ENCODE results near the gene SLC7A6. TPM values are rescaled to one million over a fixed set of nuclear protein-coding genes. Genes with fewer than 3 reads are reported as not detected.
A peak's percentile ranks its signal among the peaks of the same experiment; 100 is the strongest.

The SLC7A6 gene
- polyA plus RNA-seq, 3 donors, result 4.3 to 47.7 (median 5.5) TPM

DNA sequence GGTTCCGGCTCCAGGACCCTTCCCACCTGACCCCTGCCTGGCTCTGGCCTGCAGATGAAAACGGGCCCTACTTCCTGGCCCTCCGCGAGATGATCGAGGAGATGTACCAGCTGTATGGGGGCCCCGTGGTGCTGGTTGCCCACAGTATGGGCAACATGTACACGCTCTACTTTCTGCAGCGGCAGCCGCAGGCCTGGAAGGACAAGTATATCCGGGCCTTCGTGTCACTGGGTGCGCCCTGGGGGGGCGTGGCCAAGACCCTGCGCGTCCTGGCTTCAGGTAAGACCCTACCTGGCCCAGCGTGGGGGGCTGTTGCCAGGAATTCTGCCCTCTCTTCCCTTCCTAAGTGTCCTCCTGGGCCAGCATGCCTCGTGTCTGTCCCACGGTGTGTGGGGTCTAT lies 8.6 kb upstream of the SLC7A6 start:
- TF ChIP-seq, protein P1, sequence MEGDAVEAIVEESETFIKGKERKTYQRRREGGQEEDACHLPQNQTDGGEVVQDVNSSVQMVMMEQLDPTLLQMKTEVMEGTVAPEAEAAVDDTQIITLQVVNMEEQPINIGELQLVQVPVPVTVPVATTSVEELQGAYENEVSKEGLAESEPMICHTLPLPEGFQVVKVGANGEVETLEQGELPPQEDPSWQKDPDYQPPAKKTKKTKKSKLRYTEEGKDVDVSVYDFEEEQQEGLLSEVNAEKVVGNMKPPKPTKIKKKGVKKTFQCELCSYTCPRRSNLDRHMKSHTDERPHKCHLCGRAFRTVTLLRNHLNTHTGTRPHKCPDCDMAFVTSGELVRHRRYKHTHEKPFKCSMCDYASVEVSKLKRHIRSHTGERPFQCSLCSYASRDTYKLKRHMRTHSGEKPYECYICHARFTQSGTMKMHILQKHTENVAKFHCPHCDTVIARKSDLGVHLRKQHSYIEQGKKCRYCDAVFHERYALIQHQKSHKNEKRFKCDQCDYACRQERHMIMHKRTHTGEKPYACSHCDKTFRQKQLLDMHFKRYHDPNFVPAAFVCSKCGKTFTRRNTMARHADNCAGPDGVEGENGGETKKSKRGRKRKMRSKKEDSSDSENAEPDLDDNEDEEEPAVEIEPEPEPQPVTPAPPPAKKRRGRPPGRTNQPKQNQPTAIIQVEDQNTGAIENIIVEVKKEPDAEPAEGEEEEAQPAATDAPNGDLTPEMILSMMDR (IDR thresholded peaks at IDR 0.05), result no peak
- peaks cover 23% of the 10 kb centered on the region for H3K4me1 Mint-ChIP-seq
- no peaks in the 10 kb centered on the region for H3K9me3 Mint-ChIP-seq

DNA sequence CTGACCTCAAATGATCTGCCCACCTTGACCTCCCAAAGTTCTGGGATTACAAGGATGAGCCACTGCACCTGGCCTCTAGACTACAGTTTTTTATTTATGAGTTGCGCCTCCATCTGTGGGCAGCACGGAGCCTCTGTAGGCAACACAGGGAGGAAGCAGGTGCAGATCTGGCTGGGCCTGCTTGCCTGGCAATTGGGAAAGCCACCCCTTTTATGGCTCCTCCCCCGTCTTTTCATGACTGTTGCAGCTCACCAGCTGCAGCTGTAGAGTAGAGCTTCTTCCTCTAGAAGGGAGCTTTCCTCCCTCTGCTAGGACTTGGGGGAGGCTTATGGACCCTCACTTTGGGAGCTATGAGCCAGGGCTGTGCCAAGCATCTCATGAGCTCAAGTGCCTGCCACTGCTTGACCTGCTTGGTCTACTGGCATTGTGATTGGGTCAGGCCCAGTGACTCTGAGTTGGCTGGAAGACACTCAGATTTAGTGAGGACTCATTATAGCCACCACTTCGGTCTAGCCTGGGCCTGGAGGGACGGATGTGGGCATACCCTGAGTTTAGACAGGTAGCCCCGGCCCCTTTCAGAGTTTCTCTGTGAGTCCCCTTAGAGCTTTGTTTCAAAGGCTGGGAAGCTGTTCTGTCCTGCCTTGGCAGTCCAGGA lies 6.9 kb upstream of the SLC7A6 start:
- Mint-ChIP-seq H3K27ac (peak overlapping the region; percentile 72 to 96 (median 93)), H3K4me1 (peaks cover 25% of the 10 kb centered on the region), H3K9me3 (no peaks in the 10 kb centered on the region), H3K36me3 (peaks cover 50 to 73% of the 10 kb centered on the region in 2 donors), H3K27me3 (ENCODE audit: low read depth in 3 of 3) (peaks cover 0 to 2% (median 0%) of the 10 kb centered on the region in 3 donors), H3K4me3 (peak overlapping the region; percentile 6 to 83)
- TF ChIP-seq, protein P1 (IDR thresholded peaks at IDR 0.05), result no peak
- H3K4me2 ChIP-seq (replicated peaks; ENCODE audit: extremely low read depth, low read length, poor library complexity, severe bottlenecking), result peak overlapping the region; percentile 60
- no peaks in the 10 kb centered on the region for H3K27me3 ChIP-seq (ENCODE audit: control insufficient read depth in 2 of 2, insufficient read depth in 2 of 2, low read length in 2 of 2)
- peaks cover 21% of the 10 kb centered on the region for H4K20me1 ChIP-seq (ENCODE audit: insufficient read depth, low read length)
- H3K27ac ChIP-seq (ENCODE audit: low read depth in 1 of 2, low read length in 2 of 2), result peak overlapping the region; percentile 71 to 81
- no peaks in the 10 kb centered on the region for H3K9me3 ChIP-seq (replicated peaks in 1 of 2; ENCODE audit: control insufficient read depth in 1 of 2, insufficient read depth in 1 of 2, low read length in 2 of 2)
- peak overlapping the region; percentile 49 for H3K9ac ChIP-seq (ENCODE audit: insufficient read depth, low read length, poor library complexity, severe bottlenecking)
- H3K4me3 ChIP-seq (replicated peaks in 1 of 3; ENCODE audit: low read depth in 2 of 3, low read length in 3 of 3), result peak overlapping the region in 1 of 3 experiments; percentile 41
- peak overlapping the region; percentile 67 for H2AFZ ChIP-seq (ENCODE audit: insufficient read depth, low read depth, low read length, poor library complexity, severe bottlenecking)
- H3K79me2 ChIP-seq (ENCODE audit: insufficient read depth, low read length), result no peaks in the 10 kb centered on the region
- intact Hi-C loops (cut with micrococcal nuclease), result no loop called here
- no peak for DNase-seq
- 11% methylated on average over 5 of the region's 6 CpGs for WGBS (ENCODE audit: insufficient coverage)
- peaks cover 21 to 22% of the 10 kb centered on the region in 2 donors for H3K4me1 ChIP-seq (ENCODE audit: control insufficient read depth in 1 of 2, insufficient read depth in 2 of 2, low read length in 2 of 2)
- H3K36me3 ChIP-seq (replicated peaks in 1 of 2; ENCODE audit: control insufficient read depth in 1 of 2, insufficient read depth in 2 of 2, low read length in 2 of 2), result peaks cover 53 to 68% of the 10 kb centered on the region in 2 donors

More for the DNA sequence above, 8.6 kb upstream of the SLC7A6 start:
- Mint-ChIP-seq H3K36me3 (peaks cover 66 to 86% of the 10 kb centered on the region in 2 donors), H3K27ac (peak overlapping the region in 2 of 7 donors; percentile 26 to 33), H3K4me3 (no peak overlapping the region), H3K27me3 (ENCODE audit: low read depth in 3 of 3) (peaks cover 0 to 2% (median 0%) of the 10 kb centered on the region in 3 donors)
- Histone ChIP-seq H3K4me2 (replicated peaks; ENCODE audit: extremely low read depth, low read length, poor library complexity, severe bottlenecking) (no peak overlapping the region), H3K79me2 (ENCODE audit: insufficient read depth, low read length) (no peaks in the 10 kb centered on the region), H3K27ac (ENCODE audit: low read depth in 1 of 2, low read length in 2 of 2) (no peak overlapping the region), H3K9me3 (replicated peaks in 1 of 2; ENCODE audit: control insufficient read depth in 1 of 2, insufficient read depth in 1 of 2, low read length in 2 of 2) (no peaks in the 10 kb centered on the region), H3K9ac (ENCODE audit: insufficient read depth, low read length, poor library complexity, severe bottlenecking) (no peak overlapping the region), H2AFZ (ENCODE audit: insufficient read depth, low read depth, low read length, poor library complexity, severe bottlenecking) (no peak overlapping the region), H3K36me3 (replicated peaks in 1 of 2; ENCODE audit: control insufficient read depth in 1 of 2, insufficient read depth in 2 of 2, low read length in 2 of 2) (peaks cover 64 to 81% of the 10 kb centered on the region in 2 donors), H3K4me3 (replicated peaks in 1 of 3; ENCODE audit: low read depth in 2 of 3, low read length in 3 of 3) (no peak overlapping the region), H4K20me1 (ENCODE audit: insufficient read depth, low read length) (peaks cover 18% of the 10 kb centered on the region), H3K4me1 (ENCODE audit: control insufficient read depth in 1 of 2, insufficient read depth in 2 of 2, low read length in 2 of 2) (peaks cover 21 to 22% of the 10 kb centered on the region in 2 donors), H3K27me3 (ENCODE audit: control insufficient read depth in 2 of 2, insufficient read depth in 2 of 2, low read length in 2 of 2) (no peaks in the 10 kb centered on the region)
- no peak for DNase-seq
- WGBS (ENCODE audit: insufficient coverage), result 98% methylated on average over 18 of the region's 18 CpGs
- intact Hi-C loops (cut with micrococcal nuclease), result no loop called here
